SU-DHL-6 (cell line): ENCODE measurements around the gene MYB.

Source experiments
- H2AFZ ChIP-seq: fragments of 200-600 bp; sonication (generic); 2 replicates; pipeline ENCODE4 v1.6.1; 2014; ENCODE audit warnings: low read depth, mild to moderate bottlenecking, moderate library complexity, mixed read lengths, antibody characterized with exemption, low read length; ENCODE audit not compliant: severe bottlenecking
- H3F3A ChIP-seq: fragments of 200-600 bp; shearing (Covaris generic); 2 replicates; pipeline ENCODE4 v1.6.0; 2016; ENCODE audit warnings: antibody characterized with exemption, mild to moderate bottlenecking; ENCODE audit not compliant: insufficient read depth
- H3K27ac ChIP-seq: fragments of 200-600 bp; sonication (generic); 2 replicates; pipeline ENCODE4 v1.5.1; 2016; ENCODE audit warnings: low read depth, mild to moderate bottlenecking, low read length, moderate library complexity, mixed read lengths
- H3K27me3 ChIP-seq: fragments of 200-600 bp; sonication (generic), shearing (Covaris generic); 2 replicates; pipeline ENCODE4 v1.6.0; 2014; ENCODE audit warnings: mild to moderate bottlenecking, low read length
- H3K36me3 ChIP-seq: fragments of 200-600 bp; sonication (generic); 2 replicates; pipeline ENCODE4 v1.6.1; 2014; ENCODE audit warnings: mild to moderate bottlenecking, low read length, mixed read lengths
- H3K4me2 ChIP-seq: fragments of 300-600, 200-600 bp; shearing (Covaris generic), sonication (generic); 2 replicates; pipeline ENCODE4 v1.6.0; 2014; ENCODE audit warnings: low read length, low read depth, mild to moderate bottlenecking; ENCODE audit not compliant: poor library complexity, severe bottlenecking
- H3K4me3 ChIP-seq: fragments of 200-600 bp; sonication (generic); 2 replicates; pipeline ENCODE4 v1.5.1; 2014; ENCODE audit warnings: antibody characterized with exemption, low read length, mild to moderate bottlenecking, mixed read lengths; ENCODE audit not compliant: insufficient read depth, poor library complexity, severe bottlenecking
- H3K79me2 ChIP-seq: fragments of 200-600 bp; sonication (generic); 2 replicates; pipeline ENCODE4 v1.6.1; 2014; ENCODE audit warnings: mild to moderate bottlenecking, low read length, moderate library complexity; ENCODE audit not compliant: insufficient read depth
- H3K9ac ChIP-seq: fragments of 200-600 bp; sonication (generic); 2 replicates; pipeline ENCODE4 v1.7.0; 2014; ENCODE audit warnings: mild to moderate bottlenecking, low read length
- H3K9me2 ChIP-seq: fragments of 200-600 bp; sonication (generic); replicated peaks from 2 replicates; pipeline ENCODE4 v1.6.1; 2014; ENCODE audit warnings: low read length; ENCODE audit not compliant: insufficient read depth
- H3K9me3 ChIP-seq: fragments of 200-600 bp; sonication (generic); 2 replicates; pipeline ENCODE4 v1.6.1; 2014; ENCODE audit warnings: low read length, mixed read lengths; ENCODE audit not compliant: insufficient read depth
- H4K20me1 ChIP-seq: fragments of 200-600 bp; sonication (generic); 2 replicates; pipeline ENCODE4 v1.6.1; 2014; ENCODE audit warnings: low read depth, mild to moderate bottlenecking, antibody characterized with exemption, low read length, moderate library complexity, mixed read lengths
- CTCF ChIP-seq: fragments of 200-600 bp; sonication (generic); IDR thresholded peaks from one replicate; pipeline ENCODE4 v1.5.1; 2017; ENCODE audit warnings: antibody characterized with exemption, mild to moderate bottlenecking, low read length, moderate library complexity; ENCODE audit not compliant: insufficient read depth, poor library complexity, severe bottlenecking
- EZH2phosphoT487 ChIP-seq: fragments of 200-600 bp; sonication (generic), shearing (Covaris generic); conservative IDR thresholded peaks from 2 replicates; pipeline ENCODE4 v1.6.1; 2018; ENCODE audit warnings: mild to moderate bottlenecking, antibody characterized with exemption, low read length, moderate library complexity, mixed read lengths

Gene MYB

GRCh38 chr6:135180542-135181332, at the start of gene MYB:
MYB (plus strand) TSS chr6:135181308; CDS start chr6:135181514, 206 bp downstream.
- Histone ChIP-seq H3K27ac (peak within 1 kb of the TSS; percentile 71), H3K79me2 (peaks cover 8% of the 10 kb centered on the region)

GRCh38 chr6:135132776-135133175, 48.3 kb upstream of the MYB start:
- H2AFZ ChIP-seq, result no peak overlapping the region
- no peak overlapping the region for H3K4me2 ChIP-seq
- TF ChIP-seq CTCF, result no peak
- TF ChIP-seq EZH2phosphoT487, result no peak
- no peaks in the 10 kb centered on the region for H3K9me2 ChIP-seq
- no peaks in the 10 kb centered on the region for H3K27me3 ChIP-seq
- no peaks in the 10 kb centered on the region for H3K36me3 ChIP-seq
- no peaks in the 10 kb centered on the region for H3K9me3 ChIP-seq
- no peaks in the 10 kb centered on the region for H4K20me1 ChIP-seq
- H3K27ac ChIP-seq, result no peak overlapping the region
- no peaks in the 10 kb centered on the region for H3K79me2 ChIP-seq
- H3F3A ChIP-seq, result no peaks in the 10 kb centered on the region
- H3K4me3 ChIP-seq, result no peak overlapping the region
- no peak overlapping the region for H3K9ac ChIP-seq

More at GRCh38 chr6:135180542-135181332, at the start of gene MYB:
- Histone ChIP-seq H3K36me3 (no peaks in the 10 kb centered on the region), H3K4me2 (peak within 1 kb of the TSS; percentile 100), H3K9ac (peak within 1 kb of the TSS; percentile 86), H2AFZ (peak within 1 kb of the TSS; percentile 98), H3K9me2 (no peaks in the 10 kb centered on the region), H3F3A (peaks cover 38% of the 10 kb centered on the region), H3K4me3 (peak within 1 kb of the TSS; percentile 88), H3K27me3 (no peaks in the 10 kb centered on the region), H4K20me1 (0 out of 2 replicates have a peak, but pooled peaks cover 3% of the 10 kb centered on the region), H3K9me3 (no peaks in the 10 kb centered on the region)
- no peak for TF ChIP-seq CTCF
- no peak for TF ChIP-seq EZH2phosphoT487

GRCh38 chr6:135135835-135136234, 45.3 kb upstream of the MYB start:
- H3K9me3 ChIP-seq, result no peaks in the 10 kb centered on the region
- no peaks in the 10 kb centered on the region for H3K36me3 ChIP-seq
- H3K9ac ChIP-seq, result no peak overlapping the region
- no peak overlapping the region for H3K27ac ChIP-seq
- no peaks in the 10 kb centered on the region for H4K20me1 ChIP-seq
- H3F3A ChIP-seq, result no peaks in the 10 kb centered on the region
- no peak overlapping the region for H3K4me2 ChIP-seq
- H3K79me2 ChIP-seq, result no peaks in the 10 kb centered on the region
- TF ChIP-seq CTCF (no peak), EZH2phosphoT487 (no peak)
- no peak overlapping the region for H3K4me3 ChIP-seq
- H3K27me3 ChIP-seq, result no peaks in the 10 kb centered on the region
- no peaks in the 10 kb centered on the region for H3K9me2 ChIP-seq
- no peak overlapping the region for H2AFZ ChIP-seq
